Stimulated activated CD8-positive, alpha-beta memory T cell treated with anti-CD3 and anti-CD28 coated beads, Interleukin-15, amount 100 ng/mL, for 24 hours (primary cell): ENCODE results near the gene THEM4.
"Not testable (repeated sequence)": the region's sequence is repeated elsewhere in the genome, so short reads cannot be mapped to it uniquely, and the experiment has no call there.

Source experiments
- DNase-seq: peaks from one replicate; pipeline ENCODE4 v3.0.0-alpha.2; 2020; ENCODE audit warnings: low read depth

THEM4 gene

DNA sequence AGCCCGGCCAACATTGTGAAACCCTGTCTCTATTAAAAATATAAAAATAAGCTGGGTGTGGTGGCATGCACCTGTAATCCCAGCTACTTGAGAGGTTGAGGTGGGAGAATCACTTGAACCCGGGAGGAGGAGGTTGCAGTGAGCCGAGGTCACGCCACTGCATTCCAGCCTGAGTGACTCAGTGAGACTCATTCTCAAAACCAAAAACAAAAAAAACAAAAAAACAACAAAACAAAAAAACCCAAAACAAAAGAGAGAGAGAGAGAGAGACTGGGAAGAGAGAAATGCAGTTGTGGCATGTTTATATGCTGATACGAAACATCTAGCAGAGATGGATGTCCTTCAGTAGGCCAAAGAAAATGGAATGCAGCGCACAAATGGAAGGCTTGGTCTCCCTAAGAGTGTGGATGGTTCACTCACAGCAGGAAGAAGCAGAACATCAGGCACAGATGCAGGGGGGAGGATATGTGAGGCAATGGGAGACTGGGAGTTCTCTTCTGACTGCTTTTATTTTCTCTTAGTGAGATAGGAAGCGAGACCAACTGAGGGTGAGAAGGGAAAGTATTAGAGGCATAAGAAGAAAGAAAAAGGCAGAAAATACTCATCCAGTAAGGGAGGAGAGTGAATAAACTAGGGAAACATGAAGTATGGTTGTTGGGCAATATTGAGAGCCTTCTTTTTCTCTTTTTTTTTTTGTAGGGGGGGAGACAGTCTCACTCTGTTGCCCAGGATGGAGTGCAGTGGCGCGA is 16.0 kb downstream of the THEM4 start:
- no peak for DNase-seq

GRCh38 chr1:151892190-151892589 is 17.1 kb downstream of the THEM4 start:
- DNase-seq: no peak

GRCh38 chr1:151891512-151891911 is 17.8 kb downstream of the THEM4 start:
- no peak for DNase-seq

DNA sequence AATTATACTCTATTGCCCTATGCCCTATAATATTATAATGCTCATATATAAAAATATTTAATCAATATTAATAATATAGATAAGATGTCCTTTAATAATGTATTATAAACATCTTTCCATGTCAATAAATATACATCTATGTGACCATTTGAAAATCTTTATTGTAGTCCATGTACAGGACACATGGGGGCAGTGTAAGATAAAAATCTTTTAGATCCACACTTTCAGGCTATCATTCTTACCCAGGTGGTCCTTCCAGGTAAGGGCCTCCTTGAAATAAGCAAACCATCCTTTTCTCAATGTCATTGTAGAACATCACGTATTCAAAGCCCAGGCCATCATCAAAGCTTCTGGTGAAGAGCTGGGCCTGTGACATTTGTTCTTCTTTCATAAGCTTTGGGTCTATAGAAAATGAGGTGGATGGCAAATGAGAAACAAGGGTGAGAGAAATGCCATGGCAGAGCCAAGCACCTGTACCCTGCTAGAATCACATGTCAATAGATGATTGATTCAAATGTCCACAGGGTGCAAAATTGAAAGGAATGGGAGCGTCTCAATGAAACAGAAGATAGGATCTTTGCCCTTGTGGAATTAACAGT is 20.2 kb downstream of the THEM4 start:
- DNase-seq: no peak

DNA sequence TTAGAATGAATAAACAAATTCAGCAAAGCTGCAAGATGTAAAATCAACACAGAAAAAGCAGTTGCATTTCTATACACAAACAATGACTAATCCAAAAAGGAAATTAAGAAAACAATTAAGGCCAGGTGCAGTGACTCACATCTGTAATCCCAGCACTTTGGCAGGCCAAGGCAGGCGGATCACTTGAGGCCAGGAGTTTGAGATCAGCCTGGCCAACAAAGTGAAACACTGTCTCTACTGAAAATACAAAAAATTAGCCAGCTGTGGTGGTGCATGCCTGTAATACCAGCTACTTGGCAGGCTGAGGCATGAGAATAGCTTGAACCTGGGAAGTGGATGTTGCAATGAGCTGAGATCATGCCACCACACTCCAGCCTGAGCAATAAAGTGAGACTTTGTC is 22.3 kb downstream of the THEM4 start:
- no peak for DNase-seq

DNA sequence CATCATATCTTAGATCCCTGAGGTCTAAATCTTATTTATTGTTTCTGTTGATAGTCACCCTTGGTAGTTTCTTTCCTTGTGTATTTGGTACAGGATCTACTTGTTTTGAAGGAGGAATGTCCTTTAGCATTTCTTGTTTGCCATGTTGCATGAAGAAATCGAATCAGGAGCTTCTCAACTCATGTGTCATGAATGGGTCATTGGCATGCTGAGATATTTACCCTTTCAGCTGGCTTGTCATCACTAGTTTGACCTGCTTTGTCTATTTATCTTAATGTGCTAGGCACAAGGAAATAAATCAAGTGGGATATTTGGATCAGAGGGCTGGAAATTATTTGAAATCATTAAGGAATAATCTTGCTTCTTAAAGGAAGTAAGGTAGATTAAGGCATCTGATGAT is 23.8 kb downstream of the THEM4 start:
- DNase-seq: no peak

DNA sequence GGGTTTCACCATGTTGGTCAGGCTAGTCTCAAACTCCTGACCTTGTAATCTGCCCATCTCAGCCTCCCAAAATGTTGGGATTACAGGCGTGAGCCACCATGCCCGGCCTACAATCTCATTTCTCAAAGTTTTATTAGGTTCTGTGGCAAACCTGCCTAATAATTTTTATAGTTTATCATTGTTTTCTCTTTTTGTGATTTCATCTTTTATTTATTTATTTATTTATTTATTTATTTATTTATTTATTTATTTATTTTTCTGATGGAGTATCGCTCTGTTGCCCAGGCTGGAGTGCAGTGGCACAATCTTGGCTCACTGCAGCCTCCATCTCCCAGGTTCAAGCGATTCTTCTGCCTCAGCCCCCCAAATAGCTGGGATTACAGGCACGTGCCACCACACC is 24.4 kb downstream of the THEM4 start:
- DNase-seq: not testable (repeated sequence)

DNA sequence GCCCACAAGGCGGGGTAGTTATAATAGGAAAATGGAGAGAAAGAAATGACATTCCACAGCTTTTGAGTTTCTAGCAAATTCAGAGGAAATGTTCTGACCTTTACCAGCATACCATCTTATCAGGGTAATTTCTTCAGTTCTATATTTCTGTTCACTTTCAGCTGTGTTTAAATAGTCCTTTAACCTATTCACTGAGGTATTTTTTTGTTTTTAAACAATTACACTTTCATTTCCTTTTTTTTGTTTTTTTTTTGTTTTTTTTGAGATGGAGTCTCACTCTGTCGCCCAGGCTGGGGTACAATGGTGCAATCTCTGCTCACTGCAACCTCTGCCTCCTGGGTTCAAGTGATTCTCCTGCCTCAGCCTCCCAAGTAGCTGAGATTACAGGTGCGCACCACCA is 24.9 kb downstream of the THEM4 start:
- DNase-seq: not testable (repeated sequence)

DNA sequence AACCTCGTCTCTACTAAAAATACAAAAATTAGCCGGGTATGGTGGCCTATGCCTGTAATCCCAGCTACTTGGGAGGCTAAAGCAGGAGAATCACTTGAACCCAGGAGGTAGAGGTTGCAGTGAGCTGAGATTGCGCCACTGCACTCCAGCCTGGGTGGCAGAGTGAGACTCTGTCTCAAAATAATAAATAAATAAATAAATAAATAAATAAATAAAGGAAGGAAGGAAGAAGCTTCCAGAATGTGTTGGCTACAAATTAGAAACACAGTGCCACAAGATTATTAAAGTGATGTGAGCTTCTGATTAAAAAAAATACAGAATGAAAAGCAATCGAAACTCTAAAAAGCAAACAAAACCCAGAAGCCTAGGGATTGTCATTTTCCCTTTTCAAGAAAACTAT is 25.4 kb downstream of the THEM4 start:
- DNase-seq: not testable (repeated sequence)

- not testable (repeated sequence) for DNase-seq
Observed at GRCh38 chr1:151882918-151883317, 26.4 kb downstream of the THEM4 start.

GRCh38 chr1:151882466-151882865 is 26.8 kb downstream of the THEM4 start:
- DNase-seq: no peak

GRCh38 chr1:151881479-151881878 is 27.8 kb downstream of the THEM4 start:
- no peak for DNase-seq

- DNase-seq: no peak
Observed at GRCh38 chr1:151875419-151876097, 33.8 kb downstream of the THEM4 start.

GRCh38 chr1:151872776-151873175 is 36.5 kb downstream of the THEM4 start:
- not testable (repeated sequence) for DNase-seq

GRCh38 chr1:151871284-151872030 is 37.9 kb downstream of the THEM4 start:
- DNase-seq: no peak

DNA sequence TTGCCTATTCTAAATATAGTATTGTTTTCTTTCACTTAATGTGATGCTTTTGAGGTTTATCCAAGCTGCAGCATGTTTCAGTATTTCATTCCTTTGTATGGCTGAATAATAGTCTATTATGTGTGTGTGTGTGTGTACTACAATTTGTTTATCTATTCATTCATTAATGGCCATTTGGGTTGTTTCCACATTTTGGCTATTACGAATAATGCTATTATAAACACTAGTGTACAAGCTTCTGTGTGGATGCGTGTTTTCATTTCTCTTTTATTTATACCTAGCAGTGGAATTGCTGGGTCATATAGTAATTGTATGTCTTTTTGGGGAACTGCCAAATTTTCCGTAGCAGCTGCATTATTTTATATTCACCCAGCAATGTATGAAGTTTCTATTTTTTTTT is 40.8 kb downstream of the THEM4 start:
- DNase-seq: no peak

DNA sequence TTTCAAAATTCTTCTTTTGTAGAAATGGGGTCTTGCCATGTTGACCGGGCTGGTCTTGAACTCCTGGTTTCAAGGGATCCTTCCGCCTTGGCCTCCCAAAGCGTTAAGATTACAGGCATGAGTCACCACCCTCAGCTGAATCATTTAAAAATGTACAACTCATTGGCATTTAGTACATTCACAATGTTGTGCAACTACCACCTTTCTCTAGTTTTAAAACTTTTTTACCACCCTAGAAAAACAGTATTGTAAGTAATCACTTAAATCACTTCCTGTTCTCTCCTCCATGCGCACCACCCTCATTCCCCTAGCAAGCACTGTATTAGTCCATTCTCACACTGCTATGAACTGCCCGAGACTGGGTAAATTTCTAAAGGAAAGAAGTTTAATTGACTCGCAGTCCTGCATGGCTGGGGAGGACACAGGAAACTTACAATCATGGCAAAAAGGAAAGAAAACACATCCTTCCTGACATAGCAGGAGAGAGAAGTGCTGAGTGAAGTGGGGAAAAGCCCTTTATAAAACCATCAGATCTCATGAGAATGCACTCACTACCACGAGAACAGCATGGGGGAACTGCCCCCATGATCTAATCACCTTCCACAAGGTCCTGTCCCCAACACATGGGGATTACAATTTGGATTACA is 41.4 kb downstream of the THEM4 start:
- DNase-seq: no peak

GRCh38 chr1:151867321-151867720 is 42.0 kb downstream of the THEM4 start:
- no peak for DNase-seq

GRCh38 chr1:151864411-151864810 is 44.9 kb downstream of the THEM4 start:
- DNase-seq: no peak

DNA sequence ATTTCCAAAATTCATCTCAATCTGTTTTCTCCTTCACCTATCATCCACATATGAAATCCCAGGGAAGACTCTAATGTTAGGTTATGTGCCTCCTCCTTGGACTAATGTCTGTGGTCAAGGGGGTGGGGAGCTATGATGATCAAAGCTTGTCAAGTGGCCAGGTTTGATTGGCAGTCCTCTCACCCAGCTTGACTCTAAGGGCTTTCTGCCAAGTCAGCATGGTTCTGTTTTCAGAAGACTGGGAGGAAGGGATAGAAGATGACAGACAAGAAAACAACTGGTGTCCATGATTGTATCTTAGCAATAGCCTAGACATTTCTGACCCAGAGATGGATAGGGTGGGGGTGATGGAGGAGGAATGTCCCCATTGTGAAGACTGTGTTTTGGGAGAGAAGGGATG is 46.7 kb downstream of the THEM4 start:
- DNase-seq: no peak

DNA sequence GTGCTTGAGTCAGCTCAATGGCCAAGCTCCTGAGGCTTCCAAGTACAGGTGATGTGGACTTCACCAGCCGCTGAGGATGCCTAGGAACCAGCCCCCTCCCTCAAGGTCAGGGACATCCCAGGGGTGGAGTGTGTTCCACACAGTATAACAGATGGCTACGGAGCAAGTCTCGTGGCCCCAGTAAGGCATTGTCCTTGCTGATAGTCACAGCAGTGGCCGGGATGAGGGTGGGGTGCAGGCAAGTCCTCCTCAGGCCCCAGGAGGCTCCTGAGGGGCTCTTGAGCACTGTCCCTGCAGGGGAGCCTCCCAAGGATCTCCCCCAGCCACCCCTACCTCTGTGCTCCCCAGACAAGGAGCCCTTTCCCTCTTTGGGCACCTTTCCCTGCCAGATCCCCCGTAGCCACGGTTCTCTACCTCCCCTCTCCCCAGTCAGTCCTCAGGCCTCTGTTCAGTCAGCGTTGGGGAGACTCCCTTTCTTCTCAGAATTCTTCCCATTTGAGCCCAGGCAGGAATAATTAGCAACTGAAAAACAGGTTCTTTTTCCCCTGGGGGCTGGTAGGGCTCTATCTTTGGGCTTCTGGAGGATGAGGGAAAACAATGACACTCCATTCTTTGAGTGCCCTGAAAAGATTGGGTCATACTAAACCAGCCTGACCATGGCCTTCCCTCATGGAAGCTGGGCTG is 48.7 kb downstream of the THEM4 start:
- DNase-seq: no peak

DNA sequence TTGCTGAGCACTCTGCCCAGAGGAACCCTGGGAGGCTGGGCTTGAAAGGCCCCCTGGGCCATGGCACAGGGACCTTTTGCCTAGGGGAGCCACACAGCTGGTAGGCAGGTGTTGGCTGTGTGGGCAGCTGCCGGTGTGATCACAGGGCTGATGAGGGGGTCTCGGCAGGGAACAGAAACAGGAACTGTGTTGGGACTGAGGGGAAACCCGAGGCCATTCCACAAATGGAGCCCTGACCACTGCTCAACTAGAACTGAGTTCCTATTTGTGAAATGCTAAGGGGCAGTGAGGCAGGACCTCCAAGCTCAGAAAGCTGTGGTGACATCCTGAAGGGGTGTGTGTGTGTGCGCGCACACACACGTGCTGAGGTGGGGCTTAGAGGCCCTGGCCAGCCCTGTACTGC is 49.4 kb downstream of the THEM4 start:
- DNase-seq: no peak
